HFFc6 (cell line): ENCODE results near the gene FUT1. TPM values are rescaled to one million over a fixed set of nuclear protein-coding genes. Genes with fewer than 3 reads are reported as not detected.

Experiments used
- DNase-seq: peaks from one replicate; pipeline ENCODE4 v3.0.0-alpha.2; 2018
- H3K27ac Mint-ChIP-seq: 2 replicates; pipeline ENCODE4 v1.8.0; 2020; ENCODE audit warnings: mild to moderate bottlenecking, mixed read lengths
- H3K27me3 Mint-ChIP-seq: 2 replicates; pipeline ENCODE4 v1.8.0; 2021; ENCODE audit warnings: mild to moderate bottlenecking, moderate library complexity, mixed read lengths; ENCODE audit not compliant: insufficient read depth
- H3K36me3 Mint-ChIP-seq: 2 replicates; pipeline ENCODE4 v1.8.0; 2021; ENCODE audit warnings: low read depth, mixed read lengths
- H3K4me1 Mint-ChIP-seq: 2 replicates; pipeline ENCODE4 v1.8.0; 2020; ENCODE audit warnings: low read depth, mixed read lengths
- H3K4me3 Mint-ChIP-seq: 2 replicates; pipeline ENCODE4 v1.8.0; 2020; ENCODE audit warnings: mild to moderate bottlenecking, moderate library complexity, mixed read lengths
- H3K9me3 Mint-ChIP-seq: 2 replicates; pipeline ENCODE4 v1.8.0; 2020; ENCODE audit warnings: mild to moderate bottlenecking, mixed read lengths
- total RNA-seq, 6 experiments: library from RNA; stranded (reverse); fragmentation: NEBNext Ultra II Directional; extraction: Animal tissue kit (Norgen Biotek cat#: 25700); gene quantifications; 2 replicates in 1 of 6; 3 replicates in 5 of 6; pipeline ENCODE4 v1.2.3, GENCODE V29; 2021
- TF ChIP-seq, protein P1 (sequence below): fragments of 200-600 bp; sonication (generic); IDR thresholded peaks from 2 replicates; pipeline ENCODE4 v1.5.0; 2021; ENCODE audit warnings: antibody characterized with exemption, mild to moderate bottlenecking

The FUT1 gene
- total RNA-seq, 6 experiments from 2014 or later = 0.05 to 0.06 (median 0.05) TPM; not detected in 3

DNA sequence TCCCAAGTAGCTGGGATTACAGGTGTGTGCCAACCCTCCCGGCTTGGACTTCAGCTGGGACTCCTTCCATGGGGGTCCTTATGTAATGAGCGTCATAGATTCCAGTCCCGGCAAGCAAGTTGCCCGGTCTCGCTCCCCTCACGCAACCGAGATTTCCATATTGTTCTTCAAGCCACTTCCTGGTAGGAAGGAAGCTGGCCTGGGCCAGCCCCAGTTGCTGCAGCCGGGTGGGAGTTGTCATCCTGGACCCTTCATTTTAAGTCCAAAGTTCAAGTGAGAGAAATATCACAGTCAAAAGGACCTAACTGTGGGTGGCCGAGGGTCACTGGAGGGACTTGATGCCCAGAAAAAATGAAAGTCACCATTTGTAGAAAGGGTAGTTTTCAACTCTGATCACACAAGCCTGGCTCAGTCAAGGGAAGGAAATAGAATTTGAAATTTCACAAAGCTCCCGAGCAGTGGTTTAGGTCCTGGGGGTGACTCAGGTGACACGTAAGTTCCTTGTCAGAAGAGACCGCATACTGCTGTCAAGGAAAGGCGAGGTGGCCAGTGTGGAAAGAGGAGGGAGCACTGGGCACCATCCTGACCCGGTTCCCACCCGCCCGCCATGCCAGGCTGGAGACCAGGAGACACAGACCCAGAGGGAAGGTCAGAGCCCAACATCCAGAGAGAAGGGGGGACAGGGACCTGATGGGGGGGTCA lies 8.2 kb upstream of the FUT1 start:
- DNase-seq = no peak
- Mint-ChIP-seq H3K9me3 (no peaks in the 10 kb centered on the region), H3K27me3 (peaks cover 50% of the 10 kb centered on the region), H3K4me3 (no peak overlapping the region), H3K27ac (no peak overlapping the region), H3K36me3 (no peaks in the 10 kb centered on the region), H3K4me1 (no peaks in the 10 kb centered on the region)
- TF ChIP-seq, protein P1, sequence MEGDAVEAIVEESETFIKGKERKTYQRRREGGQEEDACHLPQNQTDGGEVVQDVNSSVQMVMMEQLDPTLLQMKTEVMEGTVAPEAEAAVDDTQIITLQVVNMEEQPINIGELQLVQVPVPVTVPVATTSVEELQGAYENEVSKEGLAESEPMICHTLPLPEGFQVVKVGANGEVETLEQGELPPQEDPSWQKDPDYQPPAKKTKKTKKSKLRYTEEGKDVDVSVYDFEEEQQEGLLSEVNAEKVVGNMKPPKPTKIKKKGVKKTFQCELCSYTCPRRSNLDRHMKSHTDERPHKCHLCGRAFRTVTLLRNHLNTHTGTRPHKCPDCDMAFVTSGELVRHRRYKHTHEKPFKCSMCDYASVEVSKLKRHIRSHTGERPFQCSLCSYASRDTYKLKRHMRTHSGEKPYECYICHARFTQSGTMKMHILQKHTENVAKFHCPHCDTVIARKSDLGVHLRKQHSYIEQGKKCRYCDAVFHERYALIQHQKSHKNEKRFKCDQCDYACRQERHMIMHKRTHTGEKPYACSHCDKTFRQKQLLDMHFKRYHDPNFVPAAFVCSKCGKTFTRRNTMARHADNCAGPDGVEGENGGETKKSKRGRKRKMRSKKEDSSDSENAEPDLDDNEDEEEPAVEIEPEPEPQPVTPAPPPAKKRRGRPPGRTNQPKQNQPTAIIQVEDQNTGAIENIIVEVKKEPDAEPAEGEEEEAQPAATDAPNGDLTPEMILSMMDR = no peak

DNA sequence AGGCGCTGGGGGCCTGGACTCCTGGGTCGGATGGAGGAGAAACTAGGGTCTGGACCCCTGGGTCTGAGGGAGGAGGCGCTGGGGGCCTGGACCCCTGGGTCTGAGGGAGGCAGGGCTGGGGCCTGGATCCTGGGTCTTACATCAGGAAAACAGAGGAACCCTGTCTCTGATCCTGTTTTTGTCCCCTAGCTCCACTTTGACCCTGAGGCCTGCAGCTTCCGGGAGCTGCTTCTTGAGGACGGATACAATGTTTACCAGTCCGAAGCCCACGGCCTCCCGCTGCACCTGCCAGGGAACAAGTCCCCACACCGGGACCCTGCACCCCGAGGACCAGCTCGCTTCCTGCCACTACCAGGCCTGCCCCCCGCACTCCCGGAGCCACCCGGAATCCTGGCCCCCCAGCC lies 5.3 kb upstream of the FUT1 start:
- TF ChIP-seq, protein P1 = no peak
- Mint-ChIP-seq H3K4me3 (no peak overlapping the region), H3K36me3 (no peaks in the 10 kb centered on the region), H3K27ac (no peak overlapping the region), H3K4me1 (no peaks in the 10 kb centered on the region), H3K27me3 (peaks cover 46% of the 10 kb centered on the region), H3K9me3 (no peaks in the 10 kb centered on the region)
- no peak for DNase-seq

DNA sequence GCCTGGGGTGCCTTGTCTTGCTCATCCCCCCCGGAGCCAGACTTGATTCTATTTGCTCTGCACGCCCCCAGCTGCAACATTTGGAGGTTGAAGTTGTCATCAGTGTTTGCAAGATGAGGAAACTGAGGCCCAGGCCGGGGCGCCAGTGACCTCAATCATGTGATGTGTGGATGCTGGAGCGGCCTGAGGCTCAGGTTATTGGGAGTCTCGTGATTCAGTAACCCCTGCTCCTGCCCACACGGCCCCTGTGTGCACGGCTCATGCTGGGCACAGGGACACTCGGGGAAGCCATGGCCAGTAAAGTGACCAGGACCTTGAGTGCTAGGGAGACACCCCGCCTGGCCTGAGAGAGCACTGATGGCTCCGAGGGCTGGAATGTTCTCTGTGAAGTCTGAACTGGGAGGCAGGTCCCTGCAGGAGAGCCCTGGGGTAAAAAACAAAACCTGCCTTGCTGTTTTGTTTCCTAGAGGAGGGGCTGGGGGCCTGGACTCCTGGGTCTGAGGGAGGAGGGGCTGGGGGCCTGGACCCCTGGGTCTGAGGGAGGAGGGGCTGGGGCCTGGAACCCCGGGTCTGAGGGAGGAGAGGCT lies 4.7 kb upstream of the FUT1 start:
- H3K4me1 Mint-ChIP-seq = 0 out of 2 replicates have a peak, but pooled peaks cover 2% of the 10 kb centered on the region
- H3K4me3 Mint-ChIP-seq = no peak overlapping the region
- no peaks in the 10 kb centered on the region for H3K36me3 Mint-ChIP-seq
- no peaks in the 10 kb centered on the region for H3K9me3 Mint-ChIP-seq
- no peak overlapping the region for H3K27ac Mint-ChIP-seq
- TF ChIP-seq, protein P1 = no peak
- H3K27me3 Mint-ChIP-seq = peaks cover 42% of the 10 kb centered on the region
- no peak for DNase-seq

DNA sequence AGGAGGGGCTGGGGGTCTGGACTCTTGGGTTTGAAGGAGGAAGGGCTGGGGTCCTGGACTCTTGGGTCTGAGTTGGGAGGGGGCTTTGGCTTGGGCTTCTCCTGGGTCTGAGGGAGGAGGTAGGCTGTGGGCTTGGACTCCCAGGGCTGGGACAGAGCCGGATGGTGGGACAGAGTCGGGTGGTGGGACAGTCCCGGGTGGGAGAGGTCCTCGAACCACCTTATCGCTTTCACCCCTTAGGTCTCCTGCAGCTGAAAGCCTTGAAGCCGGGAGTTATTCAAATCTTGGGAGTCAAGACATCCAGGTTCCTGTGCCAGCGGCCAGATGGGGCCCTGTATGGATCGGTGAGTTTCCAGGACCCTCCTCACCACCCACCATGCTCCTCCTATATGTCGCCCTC lies 4.2 kb upstream of the FUT1 start:
- peaks cover 41% of the 10 kb centered on the region for H3K27me3 Mint-ChIP-seq
- H3K4me3 Mint-ChIP-seq = no peak overlapping the region
- DNase-seq = no peak
- H3K4me1 Mint-ChIP-seq = 0 out of 2 replicates have a peak, but pooled peaks cover 5% of the 10 kb centered on the region
- no peak overlapping the region for H3K27ac Mint-ChIP-seq
- TF ChIP-seq, protein P1 = no peak
- no peaks in the 10 kb centered on the region for H3K36me3 Mint-ChIP-seq
- H3K9me3 Mint-ChIP-seq = no peaks in the 10 kb centered on the region

DNA sequence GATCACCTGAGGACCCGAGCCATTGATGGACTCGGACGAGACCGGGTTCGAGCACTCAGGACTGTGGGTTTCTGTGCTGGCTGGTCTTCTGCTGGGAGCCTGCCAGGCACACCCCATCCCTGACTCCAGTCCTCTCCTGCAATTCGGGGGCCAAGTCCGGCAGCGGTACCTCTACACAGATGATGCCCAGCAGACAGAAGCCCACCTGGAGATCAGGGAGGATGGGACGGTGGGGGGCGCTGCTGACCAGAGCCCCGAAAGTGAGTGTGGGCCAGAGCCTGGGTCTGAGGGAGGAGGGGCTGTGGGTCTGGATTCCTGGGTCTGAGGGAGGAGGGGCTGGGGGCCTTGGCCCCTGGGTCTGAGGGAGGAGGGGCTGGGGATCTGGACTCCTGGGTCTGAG lies 3.8 kb upstream of the FUT1 start:
- Mint-ChIP-seq H3K27ac (no peak overlapping the region), H3K9me3 (no peaks in the 10 kb centered on the region), H3K4me3 (no peak overlapping the region), H3K27me3 (peaks cover 40% of the 10 kb centered on the region), H3K36me3 (no peaks in the 10 kb centered on the region), H3K4me1 (0 out of 2 replicates have a peak, but pooled peaks cover 5% of the 10 kb centered on the region)
- TF ChIP-seq, protein P1 = no peak
- DNase-seq = no peak
